NCI-H82 treated with DMSO at 0.1 percent for 48 hours (cell line): ENCODE data around the gene AURKB.

ENCODE experiments used
- DNase-seq: peaks from one replicate; lab custom pipeline; 2025; ENCODE audit not compliant: unreplicated experiment; lab: John Stamatoyannopoulos, UW

Gene AURKB

GRCh38 chr17:8162997-8163977, 47.1 kb downstream of the AURKB start:
- DNase-seq = peak; percentile 75

DNA sequence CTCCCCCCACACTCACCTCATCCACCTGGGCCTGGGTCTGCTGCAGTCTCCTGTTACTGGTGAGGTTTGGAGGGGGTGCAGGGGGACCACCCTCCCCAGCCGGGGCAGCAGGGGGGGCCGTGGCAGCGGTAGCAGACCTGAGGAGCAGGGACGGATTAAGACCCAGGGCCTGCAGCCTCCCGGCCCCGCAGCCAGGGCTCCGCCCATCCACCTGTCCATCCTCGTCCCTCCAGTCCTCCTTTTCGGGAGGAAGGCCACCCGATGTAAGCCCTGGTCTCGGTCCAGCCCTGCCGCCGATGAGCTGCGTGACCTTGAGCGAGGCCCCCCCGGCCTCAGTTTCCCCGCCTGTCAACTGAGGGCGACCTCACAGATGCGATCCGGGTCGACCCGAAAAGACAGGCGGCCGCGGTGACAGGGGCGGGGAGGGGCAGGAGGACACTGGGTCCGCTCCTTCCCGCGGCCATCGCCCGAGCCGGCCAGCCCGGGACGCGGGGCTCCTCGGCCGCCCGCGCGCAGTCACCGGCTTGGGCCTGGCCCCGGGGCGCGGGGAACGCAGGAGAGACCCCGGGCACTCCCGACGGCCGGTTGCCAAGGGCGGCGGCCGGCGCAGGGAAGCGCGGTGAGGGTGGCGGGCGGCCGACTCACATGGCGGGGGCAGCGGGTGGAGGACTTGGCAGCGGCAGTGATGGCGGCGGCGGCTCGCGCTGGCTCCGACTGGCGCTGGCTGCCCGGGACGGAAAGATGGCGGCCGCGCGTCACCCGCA, 48.0 kb downstream of the AURKB start, which contains the start of gene VAMP2:
Gene VAMP2 (minus strand): TSS at position 716 of the 764 bp plus-strand sequence. CDS start 69 bp downstream, at position 647.
- DNase-seq = peak; percentile 46

- no peak for DNase-seq
Measured at GRCh38 chr17:8161289-8162232, 48.8 kb downstream of the AURKB start.

DNA sequence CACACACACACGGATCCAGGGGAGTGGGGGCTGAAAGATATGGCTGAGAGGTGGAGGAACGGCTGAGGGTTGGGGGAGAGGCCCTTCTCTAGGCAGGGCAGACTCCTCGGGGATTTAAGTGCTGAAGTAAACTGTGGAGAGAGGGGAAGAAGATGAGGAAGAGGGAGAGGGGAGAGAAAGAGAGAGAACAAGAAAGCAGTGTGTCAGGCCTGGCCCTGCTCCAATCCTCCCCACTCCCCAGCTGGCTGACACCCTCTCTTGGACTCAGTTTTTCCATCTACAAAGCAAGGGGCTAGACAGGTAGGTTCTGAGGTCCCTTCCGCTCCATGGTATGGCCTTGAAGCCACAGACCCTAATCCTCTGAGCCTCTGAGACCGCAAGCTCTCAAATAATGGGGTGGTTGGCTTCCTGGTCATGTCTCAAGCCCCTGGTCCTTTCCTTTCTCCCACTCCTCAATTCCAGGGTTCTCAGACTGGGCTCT, 49.6 kb downstream of the AURKB start:
- no peak for DNase-seq

- DNase-seq = no peak
Measured at GRCh38 chr17:8160224-8160577, 50.2 kb downstream of the AURKB start.

DNA sequence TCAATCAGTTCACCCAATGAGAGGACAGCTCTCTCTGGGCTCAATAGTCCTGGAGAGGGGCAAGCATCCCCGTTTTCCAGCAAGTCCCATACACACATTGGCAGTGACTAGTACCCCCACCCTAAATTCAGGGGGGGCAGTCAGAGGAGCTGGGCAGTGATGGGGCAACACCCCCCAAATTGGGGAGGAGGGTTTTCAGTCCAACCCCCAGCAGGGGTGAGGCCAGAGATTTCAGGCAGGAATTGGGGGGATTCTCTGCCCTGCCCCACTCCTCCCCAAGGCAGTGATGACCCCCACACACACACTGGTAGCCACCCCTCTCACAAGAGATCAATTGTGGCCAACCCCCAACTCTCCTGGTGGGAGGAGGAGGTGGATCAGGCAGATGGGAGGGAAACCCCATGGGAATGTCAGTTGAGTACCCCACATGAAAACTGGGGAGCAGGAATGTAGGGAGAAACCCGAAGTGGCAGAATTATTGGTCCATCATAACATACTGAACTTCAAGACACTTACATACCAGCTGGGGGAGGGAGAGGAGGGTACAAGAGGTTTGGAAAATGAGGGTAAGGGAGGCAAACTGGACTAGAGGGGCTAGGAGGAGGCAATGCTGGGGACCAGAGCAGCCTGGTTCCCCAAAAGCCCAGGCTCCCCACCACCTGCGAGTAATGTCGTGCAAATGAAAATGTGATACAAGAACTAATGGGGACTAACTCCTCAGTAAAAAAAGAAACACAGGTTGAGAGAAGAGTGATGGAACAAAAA, 50.7 kb downstream of the AURKB start:
- no peak for DNase-seq

DNA sequence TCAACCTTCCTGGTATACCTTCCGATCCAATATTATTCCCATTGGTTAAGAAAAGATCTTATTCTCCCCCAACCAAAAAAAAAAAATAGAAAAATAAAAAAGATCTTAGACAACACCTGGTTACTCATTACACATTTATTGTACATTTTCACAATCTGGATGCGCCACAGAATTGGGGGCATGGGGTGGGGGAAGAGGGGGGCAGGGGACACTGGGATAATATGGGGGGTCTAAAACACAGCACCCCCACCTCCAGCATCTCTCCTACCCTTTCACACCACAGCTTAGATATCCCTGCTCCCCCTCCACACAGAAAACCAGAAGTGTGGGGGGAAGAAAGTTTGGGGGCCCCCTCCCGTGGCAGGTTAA, 51.4 kb downstream of the AURKB start:
- no peak for DNase-seq

GRCh38 chr17:8158267-8159031, 51.9 kb downstream of the AURKB start:
- DNase-seq = peak; percentile 69

GRCh38 chr17:8156246-8156992, 54.0 kb downstream of the AURKB start:
- peak; percentile 100 for DNase-seq

DNA sequence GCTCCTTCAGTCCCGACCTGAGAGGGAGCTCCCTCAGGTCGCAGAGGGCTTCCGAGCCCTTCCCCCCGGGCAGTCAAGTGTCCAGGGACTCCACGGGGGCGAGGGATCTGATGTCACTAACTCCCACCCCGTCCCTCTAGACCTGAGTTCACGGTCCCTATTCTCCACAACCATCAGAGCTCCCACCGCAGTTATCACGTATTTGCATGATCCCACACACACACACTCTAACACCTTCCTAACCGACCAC, 54.5 kb downstream of the AURKB start:
- DNase-seq = no peak

DNA sequence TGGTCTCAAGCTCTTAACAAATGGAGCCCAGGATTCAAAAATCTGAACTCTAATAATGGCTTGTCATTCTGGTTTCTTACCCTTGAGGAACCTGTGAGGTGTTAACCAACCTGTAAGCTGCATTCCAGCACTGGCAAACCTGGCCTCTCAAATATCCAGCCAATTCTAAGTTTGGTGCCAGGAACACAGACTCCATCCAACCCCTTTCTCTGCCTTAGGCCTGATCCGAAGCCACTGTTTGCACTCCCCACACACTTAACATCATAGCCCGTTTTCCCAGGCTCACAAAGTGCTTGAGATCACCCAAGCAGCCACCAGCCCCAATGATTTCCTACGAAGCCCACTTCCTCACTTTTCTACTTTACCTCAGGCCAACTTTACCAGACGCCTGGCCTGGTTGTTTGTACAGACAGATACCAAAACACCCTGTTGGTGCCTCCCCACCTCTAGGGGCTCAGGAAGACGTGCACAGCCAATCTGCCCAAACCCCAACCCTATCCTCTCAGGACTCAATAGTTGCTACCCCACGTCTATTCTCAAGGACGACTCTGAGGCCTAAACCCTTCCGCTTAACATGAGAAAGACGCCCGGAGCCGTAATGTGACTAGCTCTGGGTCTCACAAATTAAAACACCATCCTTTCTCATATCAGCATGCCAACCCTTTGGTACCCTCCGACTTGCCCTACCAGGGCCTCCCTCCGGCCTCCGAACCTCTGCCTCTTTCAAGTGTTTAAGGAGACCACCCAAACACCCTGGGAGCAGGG, 55.0 kb downstream of the AURKB start:
- no peak for DNase-seq
